Tibial nerve (tissue), 3 donors: Measurements from ENCODE around the gene GABRG3.

Experiments
- CTCF ChIP-seq, 5 experiments: fragments of 200-600 bp in 3 of 5; fragments of 450-650 bp in 2 of 5; sonication (generic) in 3 of 5; IDR thresholded peaks; one replicate each; pipeline ENCODE4 v1.5.1; 2016 to 2019; ENCODE audit warnings: antibody characterized with exemption in 5 of 5, mild to moderate bottlenecking in 3 of 5, moderate library complexity in 2 of 5
- POLR2A ChIP-seq, 2 donors: fragments of 450-650 bp; IDR thresholded peaks; one replicate each; pipeline ENCODE4 v1.6.1; 2017; ENCODE audit warnings: antibody characterized with exemption in 2 of 2, mild to moderate bottlenecking in 2 of 2, moderate library complexity in 2 of 2

- no peak for TF ChIP-seq CTCF (IDR thresholded peaks at IDR 0.05)
- TF ChIP-seq POLR2A (IDR thresholded peaks at IDR 0.05) = no peak
These were observed 428.3 kb downstream of the GABRG3 start for GRCh38 chr15:27399241-27399640.
